Peyer's patch (tissue), 4 donors: ENCODE results near the gene CAP2.

Experiments
- CTCF ChIP-seq, 6 experiments: fragments of 450-650 bp in 4 of 6; fragments of 200-600 bp in 2 of 6; sonication (generic) in 1 of 6; IDR thresholded peaks; one replicate each; pipeline ENCODE4 v1.5.1; 2017 to 2019; ENCODE audit warnings: antibody characterized with exemption in 6 of 6, mild to moderate bottlenecking in 3 of 6, moderate library complexity in 1 of 6
- POLR2A ChIP-seq, 2 donors: fragments of 450-650 bp; IDR thresholded peaks; one replicate each; pipeline ENCODE4 v1.5.1; 2017; ENCODE audit warnings: antibody characterized with exemption in 2 of 2, mild to moderate bottlenecking in 2 of 2, moderate library complexity in 2 of 2

GRCh38 chr6:17525637-17526036 is 132.2 kb downstream of the CAP2 start:
- TF ChIP-seq CTCF (IDR thresholded peaks at IDR 0.05): no peak
- no peak for TF ChIP-seq POLR2A (IDR thresholded peaks at IDR 0.05)
